IMR-90 (cell line): ENCODE measurements around the gene MYH1. TPM values are rescaled to one million over a fixed set of nuclear protein-coding genes. Genes with fewer than 3 reads are reported as not detected.

Experiments
- ATAC-seq: fragments of 200-7000 bp; cut with Tn5 transposase; 2 replicates; pipeline ENCODE4 v1.9.1; 2020; ENCODE audit warnings: low read depth, mild to moderate bottlenecking, moderate library complexity
- BruUV-seq: library from RNA; stranded (reverse); fragments of 400-500 nt; replicated peaks from 2 replicates; lab custom pipeline; 2021; lab: Mats Ljungman, UMichigan
- CTCF ChIA-PET: fragments of 300-600 bp; formaldehyde crosslinking; extraction: SDS; loops from one replicate; lab custom pipeline; 2021; ENCODE audit warnings: antibody characterized with exemption; lab: Yijun Ruan, JAX
- POLR2A ChIA-PET: fragments of 300-600 bp; sonication (Branson Sonifier 250); formaldehyde crosslinking; loops from one replicate; lab custom pipeline; 2022; ENCODE audit warnings: antibody characterized with exemption; ENCODE audit not compliant: unreplicated experiment; lab: Charles Lee
- DNase-seq: peaks from one replicate; pipeline ENCODE4 v3.0.0; 2013
- H2AFZ ChIP-seq: replicated peaks from 2 replicates; pipeline ENCODE3; 2013; ENCODE audit warnings: low read length, mild to moderate bottlenecking; ENCODE audit not compliant: poor library complexity
- H2AK5ac ChIP-seq: 2 replicates; pipeline ENCODE4 v1.6.1; 2013; ENCODE audit warnings: low read depth, low read length, inconsistent platforms
- H2AK9ac ChIP-seq: replicated peaks from 2 replicates; pipeline ENCODE3; 2013; ENCODE audit warnings: mild to moderate bottlenecking, low read depth, low read length, moderate library complexity; ENCODE audit not compliant: poor library complexity
- H2BK120ac ChIP-seq: 2 replicates; pipeline ENCODE4 v1.6.1; 2013; ENCODE audit warnings: low read depth, low read length, inconsistent platforms
- H2BK15ac ChIP-seq: 3 replicates; pipeline ENCODE4 v1.6.1; 2013; ENCODE audit warnings: low read depth, low read length, inconsistent platforms
- H2BK20ac ChIP-seq: 2 replicates; pipeline ENCODE4 v1.6.1; 2013; ENCODE audit warnings: low read depth, mild to moderate bottlenecking, inconsistent platforms, low read length, moderate library complexity
- H2BK5ac ChIP-seq: 2 replicates; pipeline ENCODE4 v1.6.1; 2013; ENCODE audit warnings: mild to moderate bottlenecking, low read depth, low read length, inconsistent platforms; ENCODE audit not compliant: poor library complexity, severe bottlenecking
- H3K14ac ChIP-seq: replicated peaks from 2 replicates; pipeline ENCODE4 v1.6.1; 2013; ENCODE audit warnings: low read depth, low read length, inconsistent platforms
- H3K18ac ChIP-seq: 2 replicates; pipeline ENCODE4 v1.6.1; 2013; ENCODE audit warnings: low read depth, low read length, control low read depth
- H3K23ac ChIP-seq: 2 replicates; pipeline ENCODE4 v1.6.1; 2013; ENCODE audit warnings: low read depth, low read length, inconsistent platforms
- H3K27ac ChIP-seq: 2 replicates; pipeline ENCODE4 v1.5.1; 2013; ENCODE audit warnings: mild to moderate bottlenecking, control low read depth, low read length; ENCODE audit not compliant: insufficient read depth
- H3K27me3 ChIP-seq: 2 replicates; pipeline ENCODE4 v1.6.1; 2013; ENCODE audit warnings: low read length; ENCODE audit not compliant: control insufficient read depth, insufficient read depth
- H3K36me3 ChIP-seq: 2 replicates; pipeline ENCODE4 v1.6.1; 2013; ENCODE audit warnings: low read length, mixed read lengths; ENCODE audit not compliant: control insufficient read depth, insufficient read depth
- H3K4ac ChIP-seq: 2 replicates; pipeline ENCODE4 v1.6.1; 2013; ENCODE audit warnings: low read depth, low read length, inconsistent platforms
- H3K4me1 ChIP-seq: 2 replicates; pipeline ENCODE4 v1.6.1; 2013; ENCODE audit warnings: low read length, mixed read lengths; ENCODE audit not compliant: control insufficient read depth, insufficient read depth
- H3K4me2 ChIP-seq: 2 replicates; pipeline ENCODE4 v1.6.1; 2013; ENCODE audit warnings: low read depth, mild to moderate bottlenecking, control low read depth, low read length, moderate library complexity
- H3K4me3 ChIP-seq: 2 replicates; pipeline ENCODE4 v1.5.1; 2013; ENCODE audit warnings: low read depth, mild to moderate bottlenecking, control low read depth, low read length, moderate library complexity; ENCODE audit not compliant: insufficient read depth
- H3K56ac ChIP-seq: 2 replicates; pipeline ENCODE4 v1.6.1; 2013; ENCODE audit warnings: low read length, inconsistent platforms; ENCODE audit not compliant: insufficient read depth; ENCODE audit errors: extremely low read depth
- H3K79me1 ChIP-seq, 2 experiments: 2 replicates each; pipeline ENCODE4 v1.6.1; 2013; ENCODE audit warnings: low read length in 2 of 2, inconsistent platforms in 1 of 2, low read depth in 1 of 2
- H3K9ac ChIP-seq: 2 replicates; pipeline ENCODE4 v1.6.1; 2013; ENCODE audit warnings: low read depth, low read length, control low read depth
- H3K9me1 ChIP-seq: 2 replicates; pipeline ENCODE4 v1.6.1; 2013; ENCODE audit warnings: low read length, inconsistent platforms; ENCODE audit not compliant: insufficient read depth
- H3K9me3 ChIP-seq: 2 replicates; pipeline ENCODE4 v1.6.1; 2013; ENCODE audit warnings: low read length; ENCODE audit not compliant: control insufficient read depth, insufficient read depth
- H4K20me1 ChIP-seq: 2 replicates; pipeline ENCODE4 v1.6.1; 2013; ENCODE audit warnings: low read length, inconsistent platforms; ENCODE audit not compliant: insufficient read depth
- H4K5ac ChIP-seq: 2 replicates; pipeline ENCODE4 v1.6.1; 2013; ENCODE audit warnings: mild to moderate bottlenecking, low read depth, low read length, control low read depth
- H4K8ac ChIP-seq, 2 experiments: 2 replicates each; pipeline ENCODE4 v1.6.1; 2013; ENCODE audit warnings: low read depth in 2 of 2, low read length in 2 of 2, control low read depth in 1 of 2, inconsistent platforms in 1 of 2
- H4K91ac ChIP-seq: 2 replicates; pipeline ENCODE4 v1.6.1; 2013; ENCODE audit warnings: low read depth, low read length, inconsistent platforms; ENCODE audit not compliant: insufficient read depth
- CHD1 ChIP-seq: IDR thresholded peaks from 2 replicates; pipeline ENCODE4 v1.6.1; 2012; ENCODE audit warnings: low read depth, low read length, improper control_type of control experiment
- WGBS, 2 experiments: methylation state at CpG; one replicate each; pipeline versions ENCODE4 v1.1.5 to v1.1.7; 2013; ENCODE audit warnings: missing lambda C conversion rate in 2 of 2; ENCODE audit not compliant: insufficient read length in 1 of 2; ENCODE audit errors: extremely low coverage in 2 of 2; 5-methylcytosine and 5-hydroxymethylcytosine counted together
- dilution Hi-C: fragments of 300-500 bp; cut with HindIII; formaldehyde crosslinking; loops from one replicate; pipeline ENCODE4 v1.14.3; 2018; ENCODE audit warnings: low sequenced_read_pairs; ENCODE audit not compliant: unreplicated experiment
- in situ Hi-C: fragments of 300-500 bp; cut with MboI; formaldehyde crosslinking; loops from 3 replicates; pipeline ENCODE4 v1.14.3; 2019; ENCODE audit warnings: low sequenced_read_pairs, inconsistent platforms, mixed read lengths
- intact Hi-C: fragments of 100-400 bp; cut with micrococcal nuclease; formaldehyde crosslinking; loops from 2 replicates; pipeline ENCODE4 v1.10.0; 2022
- polyA plus RNA-seq, 3 experiments: library from polyadenylated mRNA; depleted of rRNA; stranded (reverse); fragments of >200 nt; gene quantifications; 2 replicates each; pipeline ENCODE4 v1.2.3, GENCODE V29; 2012; ENCODE audit warnings: low replicate concordance in 1 of 3
- total RNA-seq: library from RNA; depleted of rRNA; stranded (reverse); fragments of >200 nt; gene quantifications from 2 replicates; pipeline ENCODE4 v1.2.3, GENCODE V29; 2012

Gene MYH1
- total and polyA plus RNA-seq, 2 of the 4 experiments (the other 2 are of a cell fraction): not detected

DNA sequence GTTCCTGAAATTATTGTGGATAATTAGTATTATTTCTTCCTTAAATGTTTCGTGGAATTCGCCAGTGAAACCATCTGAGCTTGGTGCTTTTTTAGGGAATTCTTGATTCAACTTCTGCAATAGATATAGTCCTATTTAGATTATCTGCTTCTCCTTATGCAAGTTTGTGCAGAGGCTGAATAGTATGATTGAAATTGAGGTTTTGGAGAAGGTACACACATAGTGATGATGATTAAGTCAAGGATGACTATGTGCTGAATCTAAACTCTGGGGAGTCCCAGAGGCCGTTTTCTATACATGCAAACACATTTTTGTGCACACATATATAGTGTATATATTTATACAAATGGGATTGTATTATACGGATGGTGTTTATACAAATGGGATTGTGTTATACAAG lies 43.8 kb downstream of the MYH1 start:
- Histone ChIP-seq H3K9me1 (no peaks in the 10 kb centered on the region), H3K4me3 (no peak overlapping the region), H4K8ac (no peak overlapping the region), H3K9me3 (no peaks in the 10 kb centered on the region), H3K14ac (no peak overlapping the region), H2BK120ac (no peak overlapping the region), H3K9ac (no peak overlapping the region), H4K91ac (no peak overlapping the region), H3K23ac (no peak overlapping the region), H3K4me2 (no peak overlapping the region), H4K5ac (no peak overlapping the region), H2BK5ac (no peak overlapping the region), H2AK5ac (no peak overlapping the region), H4K20me1 (no peaks in the 10 kb centered on the region), H2AFZ (no peak overlapping the region), H2BK15ac (no peak overlapping the region), H3K56ac (no peak overlapping the region), H2BK20ac (no peak overlapping the region), H3K4ac (no peak overlapping the region), H3K27me3 (no peaks in the 10 kb centered on the region), H3K36me3 (no peaks in the 10 kb centered on the region), H3K79me1 (no peaks in the 10 kb centered on the region), H2AK9ac (no peak overlapping the region), H3K18ac (no peak overlapping the region), H3K4me1 (no peaks in the 10 kb centered on the region), H3K27ac (no peak overlapping the region)
- in situ Hi-C loops (no loop called here), dilution Hi-C loops (no loop called here), intact Hi-C loops (no loop called here)
- DNase-seq (peak; percentile 5), ATAC-seq (no peak)
- ChIA-PET POLR2A (no interaction called here), CTCF (no interaction called here)
- no peak for TF ChIP-seq CHD1
- BruUV-seq: no TSS peak
- WGBS, 2 experiments: no CpG with 5 or more reads among the region's 4 CpGs
